ENCODE data around the gene GSK3A.
"Not testable (repeated sequence)": the region's sequence is repeated elsewhere in the genome, so short reads cannot be mapped to it uniquely, and the experiment has no call there.

Gene GSK3A

GRCh38 chr19:42267644-42268141, 25.3 kb upstream of the GSK3A start:
- no peak for DNase-seq

DNA sequence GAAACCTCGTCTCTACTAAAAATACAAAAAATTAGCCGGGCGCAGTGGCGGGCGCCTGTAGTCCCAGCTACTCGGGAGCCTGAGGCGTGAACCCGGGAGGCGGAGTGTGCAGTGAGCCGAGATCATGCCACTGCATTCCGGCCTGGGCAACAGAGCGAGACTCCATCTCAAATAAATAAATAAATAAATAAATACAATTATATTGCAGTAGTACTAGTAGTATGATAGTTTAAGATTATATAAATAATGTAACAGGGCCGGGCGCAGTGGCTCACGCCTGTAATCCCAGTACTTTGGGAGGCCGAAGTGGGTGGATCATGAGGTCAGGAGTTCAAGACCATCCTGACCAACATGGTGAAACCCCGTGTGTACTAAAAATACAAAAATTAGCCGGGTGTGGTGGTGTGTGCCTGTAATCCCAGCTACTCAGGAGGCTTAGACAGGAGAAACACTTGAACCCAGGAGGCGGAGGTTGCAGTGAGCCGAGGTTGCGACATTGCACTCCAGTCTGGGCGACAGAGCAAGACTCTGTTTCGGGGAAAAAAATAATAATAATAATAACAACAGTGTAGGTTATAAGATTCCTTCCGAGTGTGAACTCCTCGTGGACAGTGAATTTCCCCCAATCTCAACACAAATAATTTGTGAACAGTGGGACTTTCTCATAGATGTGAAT, 24.7 kb upstream of the GSK3A start:
- not testable (repeated sequence) for DNase-seq

- DNase-seq = not testable (repeated sequence)
Measured at GRCh38 chr19:42266105-42266504, 23.7 kb upstream of the GSK3A start.

- no peak for DNase-seq
Measured at GRCh38 chr19:42261763-42262162, 19.4 kb upstream of the GSK3A start.

GRCh38 chr19:42257842-42258241, 15.4 kb upstream of the GSK3A start:
- DNase-seq = not testable (repeated sequence)

DNA sequence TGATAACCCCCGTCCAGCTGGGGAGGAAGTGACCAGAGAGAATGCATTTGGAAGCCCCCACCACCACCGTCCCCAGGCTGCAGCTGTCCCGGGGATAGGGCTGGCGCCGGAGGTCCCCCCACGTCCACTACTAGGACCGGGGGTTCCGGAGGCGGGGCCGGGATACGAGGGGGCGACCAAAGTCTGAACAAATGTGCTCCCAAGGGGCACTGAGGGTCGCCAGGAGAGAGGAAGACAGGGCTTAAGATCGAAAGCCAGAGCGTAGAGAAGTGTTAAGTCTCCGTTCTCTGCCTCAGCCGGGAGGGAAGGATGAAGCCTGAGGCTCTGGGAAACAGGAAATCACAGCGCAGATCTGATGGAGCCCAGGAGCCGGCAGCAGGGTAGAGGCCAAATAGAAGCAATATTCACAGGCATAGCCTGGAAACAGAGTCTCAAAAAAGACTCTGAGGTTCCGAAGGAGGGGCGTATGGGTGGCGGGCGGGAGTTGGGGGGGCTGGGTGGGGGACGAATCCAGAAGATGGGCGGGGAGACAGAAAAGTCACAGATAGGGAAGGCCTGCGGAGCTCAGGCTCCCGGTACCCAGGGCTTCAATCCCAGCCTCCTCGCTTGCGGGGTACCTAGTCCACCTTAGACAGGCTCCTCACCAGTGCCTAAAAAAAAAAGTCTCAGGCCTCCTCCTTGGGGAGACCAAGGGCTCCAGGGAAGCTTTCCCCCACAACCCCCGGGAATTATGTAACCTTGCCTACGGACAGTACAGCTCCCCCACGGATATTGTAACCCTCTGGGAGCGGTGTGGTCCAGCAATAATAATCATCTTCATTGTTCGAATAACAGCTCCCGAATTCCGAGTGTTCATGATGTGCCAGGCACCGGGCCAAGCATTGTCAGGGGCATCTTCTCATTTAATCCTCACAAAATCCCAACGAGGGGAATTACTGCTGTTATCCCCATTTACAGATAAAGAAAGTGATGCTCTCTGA, 13.7 kb upstream of the GSK3A start:
- no peak for DNase-seq

- peak; percentile 82 to 88 (median 87) for DNase-seq
Measured at GRCh38 chr19:42254850-42255765, 12.7 kb upstream of the GSK3A start, which contains the start of gene ERF. Gene ERF (minus strand): TSS chr19:42255128. CDS start chr19:42254999, 129 bp downstream.

DNA sequence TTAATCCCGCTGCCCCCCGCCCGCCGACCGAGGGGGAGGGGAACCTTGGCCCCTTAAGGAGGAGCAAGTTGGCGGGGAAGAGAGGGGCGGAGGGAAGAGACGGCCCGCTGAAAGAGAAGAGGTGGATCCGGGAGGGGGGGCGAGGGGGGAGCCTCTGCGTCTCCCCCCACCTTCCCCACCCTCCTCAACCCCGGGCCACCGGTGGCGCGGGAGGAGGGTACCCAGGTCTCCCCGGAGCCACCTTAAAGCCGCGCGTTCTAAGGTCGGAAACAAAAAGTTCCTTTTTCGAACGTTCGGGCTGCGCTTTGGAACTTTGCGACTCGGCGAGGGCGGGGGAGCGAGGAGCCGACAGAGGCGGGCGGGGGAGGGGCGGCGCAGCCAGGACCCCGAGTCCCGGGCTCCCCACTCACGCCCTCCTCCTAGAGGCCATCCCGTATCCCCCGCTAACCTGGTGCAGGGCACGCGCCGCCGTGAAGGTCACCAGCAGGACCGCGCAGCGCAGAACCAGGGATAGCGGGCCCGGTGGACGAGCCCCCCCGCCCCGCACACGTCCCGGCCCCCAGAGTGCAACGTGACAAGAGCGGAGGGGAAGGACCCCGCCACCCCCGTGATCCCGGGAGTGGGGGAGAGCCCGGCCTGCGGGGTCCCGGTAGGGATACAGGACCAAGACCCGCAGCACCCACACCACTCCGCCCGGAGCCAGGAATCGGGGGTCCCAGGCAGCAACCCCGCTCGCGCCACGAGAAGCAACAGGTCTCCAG, 11.9 kb upstream of the GSK3A start:
- DNase-seq = peak; percentile 40 to 70 (median 55)

GRCh38 chr19:42253245-42254088, 11.1 kb upstream of the GSK3A start:
- DNase-seq = peak; percentile 32 to 52 (median 42)

GRCh38 chr19:42252365-42253244, 10.2 kb upstream of the GSK3A start:
- DNase-seq = no peak

DNA sequence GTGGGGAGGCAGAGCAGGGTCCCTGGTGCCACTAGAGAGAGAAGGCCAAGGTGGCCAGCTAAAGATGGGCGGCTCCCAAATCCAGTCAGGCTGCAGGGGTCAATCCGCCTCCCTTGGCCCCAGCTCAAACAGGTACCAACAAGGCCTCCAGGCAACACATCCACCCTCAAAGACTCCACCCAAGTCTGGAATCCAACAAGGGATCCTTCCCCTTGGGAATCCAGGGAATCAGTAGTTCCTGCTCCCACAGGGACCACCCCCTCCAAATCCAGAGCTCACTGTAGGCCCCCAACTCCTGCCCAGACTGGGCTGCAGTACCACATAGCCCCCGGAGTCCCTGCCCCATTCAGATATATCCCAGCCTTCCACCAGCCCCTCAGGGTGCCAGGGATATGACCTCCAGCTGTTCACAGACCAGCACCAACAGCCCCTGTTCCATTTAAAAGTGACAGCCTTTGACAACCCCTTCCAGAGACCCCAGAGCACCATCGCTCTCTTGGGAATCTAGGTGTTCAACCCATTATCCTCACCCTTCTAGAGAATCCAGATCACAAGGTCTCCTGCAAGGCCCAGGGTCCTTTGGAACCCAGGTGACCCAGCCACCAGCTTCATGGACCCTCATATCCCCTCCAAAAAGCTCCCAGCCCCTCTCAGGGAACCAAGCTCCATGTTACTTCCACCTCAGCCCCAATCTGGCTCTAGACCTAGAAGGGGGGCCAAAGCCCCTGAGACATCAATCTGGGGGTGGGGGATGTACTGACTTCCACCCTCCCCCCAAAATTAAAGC, 9.4 kb upstream of the GSK3A start:
- DNase-seq = no peak

- no peak for DNase-seq
Measured at GRCh38 chr19:42250666-42251531, 8.5 kb upstream of the GSK3A start.

GRCh38 chr19:42250183-42250665, 7.8 kb upstream of the GSK3A start:
- DNase-seq = no peak

DNA sequence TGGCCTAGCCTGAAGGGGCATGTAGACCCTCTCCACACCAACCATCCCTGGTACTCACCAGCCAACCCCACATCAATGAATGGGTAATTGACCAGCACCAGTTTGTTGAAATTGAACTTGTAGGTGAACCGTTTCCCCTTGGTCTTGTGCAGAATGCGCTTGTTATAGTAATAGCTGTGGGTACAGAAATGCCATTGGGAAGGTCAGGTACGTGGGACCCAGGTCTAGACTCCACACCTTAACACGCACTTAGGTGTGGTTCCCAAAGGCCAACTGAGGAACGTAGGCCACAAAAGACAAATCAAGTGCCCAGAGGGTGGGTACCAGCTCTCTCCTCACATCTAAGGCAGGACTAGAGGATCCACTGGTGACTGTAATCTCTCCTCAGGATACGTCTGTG, 7.4 kb upstream of the GSK3A start:
- no peak for DNase-seq

DNA sequence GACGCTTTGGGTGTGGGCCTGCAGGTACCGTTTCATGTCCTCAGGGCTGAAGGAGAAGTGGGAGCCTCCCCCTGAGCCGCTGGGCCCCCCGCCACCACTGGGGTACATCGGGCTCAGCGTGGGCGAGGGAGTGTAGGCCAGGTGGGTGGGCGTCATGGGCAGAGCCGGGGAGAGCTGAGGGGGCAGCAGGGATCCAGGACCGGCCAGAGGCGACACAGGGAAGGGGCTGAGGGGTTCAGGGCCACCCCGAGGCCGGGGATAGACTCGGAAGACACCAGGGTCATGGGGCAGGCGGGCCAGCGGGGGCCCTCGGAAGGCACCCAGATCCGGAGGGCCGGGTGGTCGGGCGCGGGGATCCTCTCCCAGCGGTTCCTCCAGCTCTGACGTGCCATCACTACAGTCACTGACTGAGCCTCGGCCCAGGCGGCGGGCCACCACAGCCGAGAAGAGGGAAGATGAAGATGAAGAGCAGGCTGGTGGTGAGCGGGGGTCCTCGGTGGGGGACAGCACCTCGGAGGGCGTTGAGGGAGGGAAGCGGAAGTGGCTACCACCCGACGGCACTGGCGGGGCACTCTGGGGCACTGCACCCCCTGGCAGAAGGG, 6.8 kb upstream of the GSK3A start:
- no peak for DNase-seq

DNA sequence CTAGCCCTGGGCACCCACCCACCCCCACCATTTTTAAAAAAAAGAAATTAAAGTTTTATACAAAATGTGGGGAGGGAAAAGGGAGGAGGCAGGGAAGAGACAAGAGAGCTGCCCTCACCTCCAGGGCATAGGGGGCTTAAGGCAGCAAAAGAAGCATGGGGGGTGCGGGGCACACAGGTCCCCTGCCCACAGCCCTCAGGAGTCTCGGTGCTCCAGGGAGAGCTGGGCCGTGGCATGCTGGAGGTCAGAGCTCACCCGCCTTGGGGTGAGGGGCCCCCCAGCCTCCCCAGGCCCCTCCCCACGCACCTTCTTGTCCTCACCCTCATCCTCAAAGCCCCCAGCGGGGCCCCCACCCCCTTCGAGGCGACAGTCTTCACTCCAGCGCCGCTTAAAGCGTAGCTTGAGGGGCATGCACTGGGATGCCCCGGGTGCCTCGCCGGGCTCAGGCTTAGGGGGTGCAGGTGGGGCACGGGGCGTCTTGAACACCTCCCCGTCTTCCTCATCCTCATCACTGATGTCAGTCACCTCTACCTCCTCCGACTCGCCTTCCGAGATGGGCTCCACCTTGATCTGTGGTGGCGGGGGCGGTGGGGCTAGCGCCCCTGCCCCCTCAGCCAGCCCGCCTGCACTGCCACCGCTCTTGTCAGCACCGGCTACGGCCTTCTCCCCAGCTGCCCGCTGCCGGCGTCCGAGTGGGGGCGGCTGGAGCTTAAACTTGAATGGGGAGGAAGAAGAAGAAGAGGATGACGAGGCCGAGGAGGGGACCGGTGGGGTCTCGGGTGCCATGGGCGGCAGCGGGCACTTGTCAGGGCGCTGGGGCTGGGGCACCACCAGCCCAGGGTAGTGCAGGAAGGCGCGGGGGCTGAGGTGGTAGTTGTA, 6.1 kb upstream of the GSK3A start:
- no peak for DNase-seq
